Medulla oblongata (tissue), 1 donor: ENCODE results near the gene LGALS3BP.
"Not testable (repeated sequence)": the region's sequence is repeated elsewhere in the genome, so short reads cannot be mapped to it uniquely, and the experiment has no call there.

Source experiments
- DNase-seq: peaks from one replicate; pipeline ENCODE4 v3.0.0-alpha.2; 2015; ENCODE audit errors: extremely low spot score

The LGALS3BP gene

DNA sequence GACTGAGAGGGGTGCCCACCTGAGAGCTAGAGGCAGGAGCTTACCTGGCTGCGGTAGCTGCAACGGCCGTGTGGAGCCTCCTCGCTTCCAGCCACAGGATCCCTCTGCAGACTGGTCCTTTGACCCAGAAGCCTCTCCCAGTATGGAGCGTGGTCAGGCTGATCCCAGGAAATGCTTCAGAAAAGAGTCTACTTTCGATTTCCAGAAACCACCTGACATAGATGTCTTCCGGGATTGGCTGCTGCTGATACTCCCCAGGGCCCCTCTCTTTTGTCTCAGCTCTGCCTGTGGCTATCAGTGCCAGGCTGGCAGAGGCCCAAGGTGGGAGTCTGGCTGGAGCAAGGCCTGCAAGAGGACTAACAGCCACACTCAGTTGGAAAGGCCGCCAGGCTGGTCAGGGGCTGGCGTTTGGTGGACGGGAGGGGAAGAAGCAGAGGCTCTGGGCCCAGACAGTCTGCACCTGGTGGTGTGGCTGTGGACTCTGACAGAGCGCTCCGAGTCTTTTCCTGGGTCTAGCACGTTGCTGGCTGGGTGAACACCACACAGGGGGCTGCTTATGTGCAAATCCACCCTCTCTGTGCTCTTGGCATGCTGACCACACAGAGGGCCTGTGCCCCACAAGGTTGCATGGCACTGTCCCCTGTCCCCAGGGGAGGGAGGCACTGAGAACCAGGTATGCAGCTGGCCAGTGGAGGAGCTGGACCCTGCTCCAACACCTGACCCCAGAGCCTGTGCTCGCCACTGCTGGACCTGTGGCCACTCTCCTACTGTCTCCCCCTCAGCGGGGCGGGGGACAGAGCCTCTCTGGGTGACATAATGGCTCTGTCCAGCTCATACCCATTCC, at the start of gene LGALS3BP:
Gene LGALS3BP (minus strand): TSS at position 144 of the 844 bp plus-strand sequence. CDS start 2,732 bp downstream, outside the sequence.
- DNase-seq: peak; percentile 92

DNA sequence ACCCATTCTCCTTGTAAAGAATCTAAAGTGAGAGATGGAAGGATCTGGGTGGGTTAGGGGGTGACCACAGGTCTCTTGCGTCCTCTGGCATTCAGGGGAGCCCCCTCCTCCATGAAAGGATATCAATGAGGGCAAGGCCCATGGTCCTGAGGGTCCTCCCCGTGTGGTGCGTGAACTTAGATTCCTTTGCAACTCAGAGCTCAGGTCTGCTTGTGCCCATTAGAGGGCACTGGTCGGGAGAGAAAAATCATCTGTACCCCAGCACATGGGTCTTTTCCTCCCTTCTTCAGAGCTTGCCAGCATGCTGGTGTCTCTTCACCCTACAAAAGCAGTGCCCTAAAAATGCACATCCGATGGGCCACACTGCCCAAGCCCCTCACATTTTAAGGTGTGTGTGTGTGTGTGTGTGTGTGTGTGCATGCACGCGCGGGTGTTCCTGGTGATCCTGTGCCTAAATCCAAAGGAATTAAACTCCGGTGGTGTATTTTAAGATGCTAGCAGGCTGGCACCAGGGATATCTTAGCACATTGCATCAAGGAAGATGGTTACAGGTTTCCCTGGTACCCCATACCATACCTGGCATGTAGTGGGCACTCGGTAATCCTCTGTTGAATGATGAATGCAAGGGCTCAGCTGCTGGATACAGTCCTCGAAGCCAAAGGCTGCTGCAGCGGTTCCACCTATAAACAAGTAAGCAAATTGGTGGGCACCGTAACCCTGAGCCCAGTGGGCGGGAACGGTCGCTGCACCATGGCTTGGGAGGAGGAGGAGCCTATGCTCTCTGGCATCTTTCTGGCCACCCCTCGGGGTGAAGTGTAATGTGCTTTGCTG, 49.0 kb upstream of the LGALS3BP start:
- DNase-seq: no peak

DNA sequence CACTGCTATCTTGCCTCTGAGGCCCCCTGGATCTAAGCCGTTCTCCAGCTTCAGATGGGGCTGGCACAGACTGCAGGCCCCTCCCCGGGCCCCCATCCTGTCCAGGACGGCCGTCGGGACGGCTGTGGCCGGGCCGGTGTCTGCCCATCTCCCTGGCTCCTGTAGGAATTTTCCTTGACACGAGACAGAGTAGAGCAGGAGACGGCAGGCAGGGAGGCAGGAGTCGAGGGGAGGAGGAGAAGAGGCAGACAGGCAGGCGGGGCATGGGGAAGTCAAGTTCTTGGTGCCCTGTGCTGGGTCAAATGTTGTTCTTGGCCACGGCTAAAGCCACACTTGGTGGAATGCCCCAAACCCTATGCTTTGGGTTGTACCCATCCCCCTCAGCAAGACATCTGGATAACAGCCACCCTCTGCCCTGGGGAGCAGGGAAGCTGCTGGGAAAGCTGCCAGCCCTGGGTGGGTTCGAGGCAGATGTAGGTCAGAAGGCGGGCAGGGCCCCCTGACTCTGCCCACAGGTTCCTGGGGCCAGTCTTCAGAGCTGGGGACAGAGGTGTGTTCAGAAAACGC, 48.3 kb upstream of the LGALS3BP start:
- DNase-seq: no peak

- no peak for DNase-seq
Observed at GRCh38 chr17:79027274-79027924, 47.7 kb upstream of the LGALS3BP start.

- DNase-seq: no peak
Observed at GRCh38 chr17:79026376-79027273, 46.9 kb upstream of the LGALS3BP start.

- no peak for DNase-seq
Observed at GRCh38 chr17:79024901-79025737, 45.4 kb upstream of the LGALS3BP start.

DNA sequence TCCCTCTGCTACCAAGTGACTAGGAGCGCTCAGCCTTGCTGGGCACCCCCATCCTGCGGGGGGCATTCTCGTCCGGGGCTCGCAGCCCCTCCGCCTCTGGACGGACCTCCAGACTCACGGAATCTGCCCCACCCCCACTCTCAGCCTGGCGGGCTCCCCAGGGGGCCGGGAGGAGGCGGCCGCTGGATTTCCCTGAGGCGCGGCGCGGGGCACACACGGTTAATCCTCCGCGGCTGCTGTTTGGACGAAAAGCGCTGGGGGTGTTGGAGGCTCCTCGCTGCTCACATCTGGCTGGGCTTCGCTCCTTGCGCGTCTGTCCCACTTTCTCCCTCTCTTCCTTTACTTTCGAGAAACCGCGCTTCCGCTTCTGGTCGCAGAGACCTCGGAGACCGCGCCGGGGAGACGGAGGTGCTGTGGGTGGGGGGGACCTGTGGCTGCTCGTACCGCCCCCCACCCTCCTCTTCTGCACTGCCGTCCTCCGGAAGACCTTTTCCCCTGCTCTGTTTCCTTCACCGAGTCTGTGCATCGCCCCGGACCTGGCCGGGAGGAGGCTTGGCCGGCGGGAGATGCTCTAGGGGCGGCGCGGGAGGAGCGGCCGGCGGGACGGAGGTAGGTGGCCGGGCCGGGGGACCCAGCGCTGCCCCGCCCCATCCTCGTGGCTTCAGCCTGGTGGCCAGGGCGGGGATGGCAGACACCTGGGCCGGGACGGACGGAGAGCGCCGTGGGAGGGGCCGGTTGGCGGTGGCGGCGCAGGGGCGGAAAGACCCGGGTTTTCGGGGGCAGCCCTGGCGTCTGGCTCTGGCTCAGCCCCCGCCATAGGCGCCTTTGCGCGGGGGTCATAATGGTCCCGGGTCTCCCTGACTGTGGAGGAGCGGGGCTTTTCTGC, 44.4 kb upstream of the LGALS3BP start, which contains the start of gene C1QTNF1:
Gene C1QTNF1 (plus strand): TSS at position 284 of the 886 bp plus-strand sequence. CDS start 19,800 bp downstream, outside the sequence.
- no peak for DNase-seq

DNA sequence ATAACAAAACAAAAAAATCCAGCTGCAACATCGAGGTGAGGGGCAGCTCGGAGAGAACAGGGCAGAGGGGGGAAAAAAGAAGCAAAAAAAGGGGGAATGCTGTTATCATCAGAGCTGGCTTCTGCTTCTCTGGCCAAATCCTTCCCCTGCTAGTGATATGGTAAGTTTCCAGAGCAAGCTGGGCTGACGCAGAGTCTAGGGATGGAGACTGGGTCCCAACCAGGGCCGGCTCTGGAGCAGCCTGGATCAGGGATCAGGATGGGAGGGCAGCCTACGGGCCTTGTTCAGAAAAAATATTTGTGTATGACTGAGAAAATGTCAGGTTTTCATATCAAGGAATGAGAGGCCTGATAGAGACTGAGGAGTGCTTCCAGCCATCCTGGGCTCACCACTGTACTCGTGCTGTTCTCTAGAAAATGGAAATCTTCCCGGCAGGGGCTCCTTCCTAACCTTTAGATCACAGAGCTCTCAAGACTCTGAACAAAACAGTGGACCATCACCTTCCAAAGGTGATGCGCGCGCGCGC, 43.5 kb upstream of the LGALS3BP start:
- no peak for DNase-seq

- no peak for DNase-seq
Observed at GRCh38 chr17:79022507-79022991, 42.8 kb upstream of the LGALS3BP start.

- not testable (repeated sequence) for DNase-seq
Observed at GRCh38 chr17:79021929-79022328, 42.2 kb upstream of the LGALS3BP start.

DNA sequence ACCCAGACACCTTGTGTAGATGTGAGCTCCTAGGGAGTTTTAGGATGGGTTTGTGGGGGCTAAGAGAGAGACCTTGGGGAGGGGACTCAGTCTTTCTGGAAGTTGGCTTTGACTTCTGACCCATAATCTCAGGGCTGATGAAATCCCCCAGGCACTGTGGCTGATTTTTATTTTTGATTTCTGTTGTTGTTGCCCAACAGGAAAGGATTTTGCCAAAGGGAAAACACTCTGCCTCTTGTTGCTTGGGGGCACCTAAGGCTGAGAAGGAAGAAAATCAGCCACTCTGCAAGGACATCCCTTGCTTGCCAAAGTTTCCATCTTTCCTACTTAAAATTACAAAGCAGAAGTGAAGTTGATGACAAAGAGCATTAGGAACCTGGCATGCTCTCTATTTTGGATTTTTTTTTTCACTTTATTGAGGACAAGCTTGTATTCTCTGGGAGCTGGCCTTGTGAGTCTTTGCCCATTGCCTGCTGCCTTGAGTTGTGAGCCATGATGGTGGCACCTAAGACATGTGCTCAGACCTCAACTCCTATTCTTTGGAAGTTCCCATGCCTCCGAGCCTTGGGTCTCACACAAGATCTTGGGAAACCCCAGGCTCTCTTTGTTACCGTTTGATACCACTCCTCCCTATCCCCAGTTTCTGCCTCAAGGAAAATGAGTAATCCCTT, 41.0 kb upstream of the LGALS3BP start:
- DNase-seq: no peak

DNA sequence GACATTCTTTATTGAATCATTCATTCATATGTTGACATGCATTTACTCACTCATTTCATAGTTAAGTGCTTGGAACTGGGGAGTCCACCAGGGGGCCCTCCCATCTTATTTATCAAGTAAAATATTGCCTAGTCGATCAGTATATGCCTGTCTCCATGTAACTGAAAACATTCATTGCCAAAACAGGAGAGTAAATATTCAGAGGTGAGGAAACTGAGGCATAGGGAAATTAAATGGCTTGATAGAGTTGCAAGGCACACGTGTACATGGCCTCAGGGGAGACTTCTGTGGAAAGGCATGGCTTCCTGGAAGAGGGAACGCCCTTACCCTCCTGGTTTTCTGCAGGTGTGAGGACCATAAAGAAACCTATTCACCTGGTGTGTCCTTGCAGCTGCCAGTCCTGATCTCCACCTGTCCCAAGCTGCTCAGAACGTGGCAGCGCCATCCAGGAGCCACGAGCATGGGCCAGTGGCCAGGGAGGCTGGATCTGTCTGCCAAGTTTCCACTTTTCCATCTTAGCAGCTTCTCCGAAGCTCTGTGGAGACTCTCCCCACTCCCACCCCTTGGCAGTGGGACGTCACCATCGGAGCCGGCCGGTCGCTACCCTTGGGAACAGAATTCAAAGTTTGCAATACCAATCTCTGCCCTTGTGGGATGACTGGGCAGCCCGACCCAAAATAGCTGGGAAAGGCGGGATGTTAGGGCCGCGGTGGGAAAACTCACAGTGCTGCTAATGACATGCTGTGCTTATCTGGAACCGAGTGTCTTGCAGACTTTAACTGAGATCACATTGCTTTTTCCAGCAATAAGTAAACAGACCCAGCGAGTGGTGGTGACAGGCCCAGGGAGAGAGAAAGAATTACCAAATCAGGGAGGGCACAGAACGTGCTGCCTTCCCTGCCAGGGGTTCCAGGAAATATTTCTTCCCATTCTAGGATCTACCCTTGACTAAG, 40.2 kb upstream of the LGALS3BP start:
- peak; percentile 68 for DNase-seq

DNA sequence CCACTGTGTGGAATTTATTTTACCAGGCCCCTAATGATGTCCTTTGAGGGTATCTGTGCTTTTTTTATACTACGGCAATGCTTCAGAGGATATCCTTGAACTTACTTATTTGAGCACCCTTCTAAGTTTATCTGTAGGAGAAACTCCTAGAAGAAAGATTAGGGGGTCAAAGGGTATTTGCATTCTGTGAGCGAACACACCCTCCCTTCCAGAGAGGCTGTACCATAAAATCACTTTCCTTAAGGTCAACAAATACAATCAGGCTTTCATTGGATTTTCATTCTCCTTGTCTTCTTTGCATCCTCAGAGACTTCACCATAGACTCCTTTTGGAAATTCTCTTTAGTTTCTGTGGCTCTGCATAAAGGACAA, 39.5 kb upstream of the LGALS3BP start:
- no peak for DNase-seq

- DNase-seq: no peak
Observed at GRCh38 chr17:79018370-79018695, 38.6 kb upstream of the LGALS3BP start.

- no peak for DNase-seq
Observed at GRCh38 chr17:79017546-79018369, 38.0 kb upstream of the LGALS3BP start.
